Suprapubic skin (tissue), 4 donors: ENCODE results near the gene CACNA1I. TPM values are rescaled to one million over a fixed set of nuclear protein-coding genes. Genes with fewer than 3 reads are reported as not detected.

ENCODE experiments used
- DNase-seq, 2 donors: peaks; one replicate each; pipeline ENCODE4 v3.0.0-alpha.2; 2019; ENCODE audit warnings: low spot score in 2 of 2
- H3K27ac ChIP-seq: fragments of 200-600 bp; sonication (generic); one replicate; pipeline ENCODE4 v1.5.1; 2019
- H3K27me3 ChIP-seq: fragments of 200-600 bp; sonication (generic); one replicate; pipeline ENCODE4 v1.5.1; 2019
- H3K36me3 ChIP-seq: fragments of 200-600 bp; sonication (generic); one replicate; pipeline ENCODE4 v1.5.1; 2019
- H3K4me1 ChIP-seq: fragments of 200-600 bp; sonication (generic); one replicate; pipeline ENCODE4 v1.5.1; 2019
- H3K4me3 ChIP-seq: fragments of 200-600 bp; sonication (generic); one replicate; pipeline ENCODE4 v1.5.1; 2019; ENCODE audit warnings: mild to moderate bottlenecking
- H3K9me3 ChIP-seq: fragments of 200-600 bp; sonication (generic); one replicate; pipeline ENCODE4 v1.5.1; 2019
- EP300 ChIP-seq: sonication (generic); formaldehyde crosslinking; IDR thresholded peaks from one replicate; pipeline ENCODE4 v1.6.1; 2017; ENCODE audit warnings: antibody characterized with exemption
- POLR2A ChIP-seq, 2 donors: fragments of 450-650 bp; IDR thresholded peaks; one replicate each; pipeline ENCODE4 v1.6.1; 2017; ENCODE audit warnings: antibody characterized with exemption in 2 of 2, mild to moderate bottlenecking in 2 of 2, moderate library complexity in 2 of 2
- POLR2AphosphoS5 ChIP-seq, 3 donors: sonication (generic); formaldehyde crosslinking; IDR thresholded peaks; one replicate each; pipeline ENCODE4 v1.6.1; 2017; ENCODE audit warnings: antibody characterized with exemption in 3 of 3
- WGBS: methylation state at CpG from one replicate; pipeline ENCODE4 v1.1.5; 2018; 5-methylcytosine and 5-hydroxymethylcytosine counted together
- total RNA-seq, 4 donors: library from RNA; depleted of rRNA; stranded (reverse); fragments of >200 nt; gene quantifications; one replicate each; pipeline ENCODE4 v1.1.0, GENCODE V29; 2016
- TF ChIP-seq, protein P1 (sequence below), 2 donors: fragments of 200-600 bp in 1 of 2; fragments of 450-650 bp in 1 of 2; sonication (generic) in 1 of 2; IDR thresholded peaks; one replicate each; pipeline ENCODE4 v1.5.1; 2016 to 2019; ENCODE audit warnings: antibody characterized with exemption in 2 of 2, mild to moderate bottlenecking in 1 of 2, moderate library complexity in 1 of 2

CACNA1I gene
- total RNA-seq, 4 donors from 2014 or later, result 0.08 to 0.80 (median 0.17) TPM; not detected in 1

DNA sequence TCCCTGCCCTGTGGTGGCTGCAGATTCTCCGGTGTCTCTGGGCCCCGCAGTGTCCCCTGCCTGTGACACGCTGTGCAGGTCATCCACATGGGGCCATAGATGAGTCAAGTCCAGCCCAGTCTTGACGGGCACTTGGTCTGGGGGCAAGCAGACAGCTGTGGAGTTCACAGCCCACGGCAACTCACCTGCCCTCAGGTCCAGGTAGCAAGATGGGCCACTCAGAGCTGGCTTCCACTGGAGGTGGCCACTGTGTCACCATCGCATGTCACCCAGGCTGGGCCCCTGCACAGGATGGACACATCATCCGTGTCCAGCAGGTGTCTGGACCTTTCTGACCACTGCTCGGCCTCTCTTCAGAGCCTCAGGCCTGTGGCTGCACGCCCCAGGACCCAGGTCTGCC is 109.9 kb downstream of the CACNA1I start:
- WGBS, result no CpG with 5 or more reads among the region's 9 CpGs

DNA sequence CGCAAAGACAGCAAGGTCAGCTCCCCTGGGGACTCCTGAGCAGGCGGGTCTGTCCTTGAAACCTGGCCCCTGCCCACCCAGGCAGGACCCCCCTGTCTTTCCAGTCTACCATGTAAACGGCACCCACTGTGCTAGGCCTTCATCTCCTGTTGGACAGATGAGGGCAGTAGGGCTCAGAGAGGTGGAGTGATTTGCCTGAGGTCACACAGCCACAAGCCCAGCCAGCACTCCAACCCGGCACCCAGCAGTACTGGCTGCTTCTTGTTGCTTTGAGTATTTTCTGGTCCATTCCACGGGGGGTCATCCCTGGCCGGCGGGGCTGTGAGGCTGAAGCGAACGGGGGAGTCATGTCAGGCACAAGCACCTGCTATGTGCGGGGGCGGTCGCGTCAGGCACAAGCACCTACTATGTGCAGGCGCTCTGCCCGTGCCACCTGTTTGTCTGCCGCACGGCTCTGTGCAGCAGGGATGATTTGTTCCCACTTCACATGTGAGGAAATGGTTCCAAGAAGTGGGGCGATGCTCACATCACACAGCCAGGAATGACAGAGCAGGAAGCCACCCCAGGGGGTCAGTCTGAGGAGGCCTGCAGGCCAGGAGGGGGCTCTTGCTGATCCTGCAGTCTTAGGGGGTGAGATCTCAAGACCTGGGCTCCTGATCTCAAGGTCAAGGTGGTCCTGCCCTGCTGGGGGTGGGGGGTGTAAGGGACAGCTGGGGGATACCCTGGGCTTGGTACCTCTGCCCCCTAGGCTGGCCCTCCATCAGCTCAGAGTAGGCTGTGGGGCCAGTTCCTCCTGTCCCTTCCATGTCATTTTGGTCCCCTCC is 110.7 kb downstream of the CACNA1I start:
- Histone ChIP-seq H3K4me1 (peaks cover 7% of the 10 kb centered on the region), H3K9me3 (no peaks in the 10 kb centered on the region), H3K4me3 (no peak overlapping the region), H3K36me3 (no peaks in the 10 kb centered on the region), H3K27me3 (peaks cover 51% of the 10 kb centered on the region), H3K27ac (no peak overlapping the region)
- no peak for DNase-seq
- TF ChIP-seq EP300, result no peak
- TF ChIP-seq POLR2A (IDR thresholded peaks at IDR 0.05), result no peak
- TF ChIP-seq, protein P1, sequence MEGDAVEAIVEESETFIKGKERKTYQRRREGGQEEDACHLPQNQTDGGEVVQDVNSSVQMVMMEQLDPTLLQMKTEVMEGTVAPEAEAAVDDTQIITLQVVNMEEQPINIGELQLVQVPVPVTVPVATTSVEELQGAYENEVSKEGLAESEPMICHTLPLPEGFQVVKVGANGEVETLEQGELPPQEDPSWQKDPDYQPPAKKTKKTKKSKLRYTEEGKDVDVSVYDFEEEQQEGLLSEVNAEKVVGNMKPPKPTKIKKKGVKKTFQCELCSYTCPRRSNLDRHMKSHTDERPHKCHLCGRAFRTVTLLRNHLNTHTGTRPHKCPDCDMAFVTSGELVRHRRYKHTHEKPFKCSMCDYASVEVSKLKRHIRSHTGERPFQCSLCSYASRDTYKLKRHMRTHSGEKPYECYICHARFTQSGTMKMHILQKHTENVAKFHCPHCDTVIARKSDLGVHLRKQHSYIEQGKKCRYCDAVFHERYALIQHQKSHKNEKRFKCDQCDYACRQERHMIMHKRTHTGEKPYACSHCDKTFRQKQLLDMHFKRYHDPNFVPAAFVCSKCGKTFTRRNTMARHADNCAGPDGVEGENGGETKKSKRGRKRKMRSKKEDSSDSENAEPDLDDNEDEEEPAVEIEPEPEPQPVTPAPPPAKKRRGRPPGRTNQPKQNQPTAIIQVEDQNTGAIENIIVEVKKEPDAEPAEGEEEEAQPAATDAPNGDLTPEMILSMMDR (IDR thresholded peaks at IDR 0.05), result no peak
- TF ChIP-seq POLR2AphosphoS5 (IDR thresholded peaks at IDR 0.05), result no peak
- 80% methylated on average over 11 of the region's 18 CpGs for WGBS

More for the DNA sequence above, 109.9 kb downstream of the CACNA1I start:
- peaks cover 49% of the 10 kb centered on the region for H3K27me3 ChIP-seq
- no peaks in the 10 kb centered on the region for H3K36me3 ChIP-seq
- H3K4me3 ChIP-seq, result no peak overlapping the region
- H3K9me3 ChIP-seq, result no peaks in the 10 kb centered on the region
- no peak for DNase-seq
- TF ChIP-seq POLR2AphosphoS5 (IDR thresholded peaks at IDR 0.05) (no peak), EP300 (no peak), POLR2A (IDR thresholded peaks at IDR 0.05) (no peak)
- TF ChIP-seq, protein P1 (IDR thresholded peaks at IDR 0.05), result no peak
- peaks cover under 1% of the 10 kb centered on the region for H3K4me1 ChIP-seq
- no peak overlapping the region for H3K27ac ChIP-seq

DNA sequence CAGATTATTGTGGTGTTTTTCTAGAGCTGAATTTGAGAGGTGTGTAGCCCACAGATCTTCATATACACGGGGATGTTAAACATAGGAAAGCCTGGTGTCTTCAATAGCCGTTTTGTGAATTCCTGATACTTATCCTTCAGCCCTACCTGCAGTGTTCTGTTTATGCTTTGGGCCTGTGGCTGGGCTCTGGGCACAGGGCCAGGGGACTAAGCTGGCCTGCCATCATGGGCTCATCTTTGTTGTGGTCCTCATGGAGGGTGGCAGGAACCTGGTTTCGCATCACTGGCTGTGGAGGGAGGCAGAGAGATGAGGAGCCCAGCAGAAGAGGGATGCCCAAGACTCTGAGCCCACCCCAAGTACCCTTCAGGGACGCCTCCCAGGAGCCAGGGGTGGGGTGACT is 112.4 kb downstream of the CACNA1I start:
- Histone ChIP-seq H3K36me3 (no peaks in the 10 kb centered on the region), H3K4me3 (no peak overlapping the region), H3K9me3 (no peaks in the 10 kb centered on the region), H3K27ac (no peak overlapping the region), H3K4me1 (peaks cover 7% of the 10 kb centered on the region), H3K27me3 (peaks cover 67% of the 10 kb centered on the region)
- WGBS, result 74% methylated on average over 2 of the region's 4 CpGs
- TF ChIP-seq POLR2A (IDR thresholded peaks at IDR 0.05), result no peak
- TF ChIP-seq EP300, result no peak
- TF ChIP-seq POLR2AphosphoS5 (IDR thresholded peaks at IDR 0.05), result no peak
- TF ChIP-seq, protein P1 (IDR thresholded peaks at IDR 0.05), result no peak
- DNase-seq, result no peak

DNA sequence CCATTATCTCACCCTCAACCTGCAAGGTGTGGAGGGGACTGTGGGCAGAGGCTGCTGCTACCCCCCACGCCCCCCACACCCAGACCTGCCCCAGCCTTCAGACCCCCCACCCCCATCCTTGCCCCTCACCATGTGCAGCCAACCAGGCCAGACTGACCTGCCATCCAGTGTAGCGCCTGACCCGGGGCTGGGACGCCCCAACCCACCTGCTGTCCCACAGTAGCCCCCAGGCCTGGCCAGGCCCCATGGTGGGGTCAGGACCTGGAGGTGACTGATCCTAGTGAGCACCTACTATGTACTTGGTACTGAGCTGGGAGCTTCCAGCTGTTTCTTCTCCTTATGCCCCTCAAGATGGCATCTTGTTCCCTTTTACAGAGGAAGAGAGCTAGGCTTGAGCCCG is 113.1 kb downstream of the CACNA1I start:
- H3K4me1 ChIP-seq, result peaks cover 7% of the 10 kb centered on the region
- TF ChIP-seq, protein P1 (IDR thresholded peaks at IDR 0.05), result no peak
- no peak for TF ChIP-seq EP300
- TF ChIP-seq POLR2A (IDR thresholded peaks at IDR 0.05), result no peak
- no peak for TF ChIP-seq POLR2AphosphoS5 (IDR thresholded peaks at IDR 0.05)
- DNase-seq, result no peak
- H3K27ac ChIP-seq, result no peak overlapping the region
- H3K9me3 ChIP-seq, result no peaks in the 10 kb centered on the region
- H3K36me3 ChIP-seq, result no peaks in the 10 kb centered on the region
- no peak overlapping the region for H3K4me3 ChIP-seq
- peaks cover 67% of the 10 kb centered on the region for H3K27me3 ChIP-seq
- WGBS, result 98% methylated on average over 5 of the region's 5 CpGs

DNA sequence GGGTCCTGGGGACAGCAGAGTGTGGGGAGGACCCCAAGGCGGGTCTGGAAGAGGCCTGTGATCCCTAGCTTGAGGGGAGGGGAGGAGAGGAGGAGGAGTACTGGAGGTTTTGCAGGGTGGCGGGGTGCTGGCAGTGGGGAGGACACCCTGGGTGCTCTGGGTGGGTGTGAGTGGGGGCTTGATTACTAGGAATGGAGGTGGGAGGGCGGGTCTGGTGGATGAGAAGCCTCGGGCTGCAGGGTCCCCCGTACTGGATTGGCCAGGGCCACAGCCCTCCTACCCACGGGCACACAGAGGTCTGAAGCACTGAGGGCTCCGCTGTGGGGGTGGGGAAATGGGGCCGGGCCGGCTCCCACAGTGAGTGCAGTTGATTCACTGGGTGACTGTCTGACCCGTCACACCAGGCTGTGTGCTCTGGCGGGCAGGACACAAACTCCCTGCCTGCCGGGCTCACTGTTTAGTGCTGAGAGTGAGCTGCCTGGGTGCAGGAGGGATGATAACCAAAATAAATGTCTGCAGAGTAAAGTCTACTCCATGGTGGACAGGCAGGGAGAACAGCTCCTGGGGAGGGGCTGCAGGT is 114.2 kb downstream of the CACNA1I start:
- DNase-seq, result no peak
- Histone ChIP-seq H3K36me3 (no peaks in the 10 kb centered on the region), H3K4me3 (no peak overlapping the region), H3K4me1 (peaks cover 7% of the 10 kb centered on the region), H3K27ac (no peak overlapping the region), H3K9me3 (no peaks in the 10 kb centered on the region), H3K27me3 (peaks cover 75% of the 10 kb centered on the region)
- TF ChIP-seq POLR2AphosphoS5 (IDR thresholded peaks at IDR 0.05) (no peak), POLR2A (IDR thresholded peaks at IDR 0.05) (no peak)
- 47% methylated on average over 10 of the region's 12 CpGs for WGBS
